ENCODE data around the gene ESPL1. TPM values are rescaled to one million over a fixed set of nuclear protein-coding genes. Genes with fewer than 3 reads are reported as not detected.
A peak's percentile ranks its signal among the peaks of the same experiment; 100 is the strongest.

ESPL1 gene
- total and polyA plus RNA-seq, 2 donors (not counting 1 experiment from before 2014, with no cell fraction given), result 1.4 to 1.8 TPM

DNA sequence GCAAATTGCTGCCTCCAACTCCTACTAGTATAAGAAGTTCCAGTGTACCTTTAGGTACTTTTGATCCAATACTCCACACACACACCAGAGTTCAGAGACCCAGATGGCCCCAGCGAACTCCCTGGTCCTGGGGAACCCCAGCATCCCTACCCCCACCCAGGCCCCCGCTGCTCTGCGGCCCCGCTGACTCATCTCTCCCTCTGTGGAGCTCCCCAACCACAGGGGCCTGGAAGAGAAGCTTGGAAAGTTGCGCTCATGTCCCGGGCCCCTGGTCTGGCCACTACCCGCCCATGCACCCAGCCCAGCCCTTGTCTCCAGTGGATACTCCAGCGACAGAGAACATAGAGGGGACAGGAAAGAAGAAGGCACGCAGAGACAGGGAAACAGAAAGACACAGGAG is 72.3 kb downstream of the ESPL1 start:
- TF ChIP-seq CTCF (conservative IDR thresholded peaks at IDR 0.05 in 1 of 2, IDR thresholded peaks at IDR 0.05 in 1 of 2; ENCODE audit: low read depth in 1 of 2, low read length in 2 of 2) (no peak), EZH2 (IDR thresholded peaks at IDR 0.05; ENCODE audit: low read length, missing control alignments) (no peak)
- Histone ChIP-seq H3K79me2 (ENCODE audit: control insufficient read depth, insufficient read depth, low read length) (no peaks in the 10 kb centered on the region), H3K9me3 (ENCODE audit: control insufficient read depth, insufficient read depth, low read depth, low read length) (no peaks in the 10 kb centered on the region), H4K20me1 (ENCODE audit: control insufficient read depth, extremely low read depth, insufficient read depth, low read length) (no peaks in the 10 kb centered on the region), H3K4me2 (ENCODE audit: extremely low read depth, insufficient read depth, low read length) (no peak overlapping the region), H3K36me3 (ENCODE audit: control insufficient read depth, insufficient read depth, low read length) (no peaks in the 10 kb centered on the region), H2AFZ (ENCODE audit: low read length) (no peak overlapping the region), H3K27me3 (ENCODE audit: control insufficient read depth, insufficient read depth, low read length) (peaks cover 37% of the 10 kb centered on the region), H3K4me1 (ENCODE audit: control insufficient read depth, extremely low read depth, insufficient read depth, low read length) (peaks cover 2% of the 10 kb centered on the region), H3K27ac (ENCODE audit: insufficient read depth, low read length) (no peak overlapping the region), H3K9ac (ENCODE audit: insufficient read depth, low read length) (no peak overlapping the region), H3K4me3 (replicated peaks in 1 of 4; ENCODE audit: control extremely low read depth in 1 of 4, insufficient read depth in 1 of 4, low read depth in 3 of 4, low read length in 4 of 4) (no peak overlapping the region)
- peak in 1 of 2 donors; percentile 15 for DNase-seq (ENCODE audit: low read depth in 2 of 2)

Other genes starting within 250 kb of the ESPL1 start
- 52.4 and 60.6 TPM in 2 replicates for gene TNS2, start 218.2 kb upstream of the ESPL1 start, total RNA-seq
- 35.3 and 45.5 TPM in 2 replicates for gene TNS2, start 218.2 kb upstream of the ESPL1 start, polyA plus RNA-seq
- 13.9 and 18.2 TPM in 2 replicates for gene SPRYD3, start 188.9 kb upstream of the ESPL1 start, total RNA-seq
- 23.3 and 27.7 TPM in 2 replicates for gene SPRYD3, start 188.9 kb upstream of the ESPL1 start, polyA plus RNA-seq
- 592 and 973 TPM in 2 replicates for gene IGFBP6, start 170.6 kb upstream of the ESPL1 start, total RNA-seq
- gene IGFBP6, start 170.6 kb upstream of the ESPL1 start, polyA plus RNA-seq, result 229 and 274 TPM in 2 replicates
- under 0.01 TPM in 1 of 2 replicates, not detected in the other for gene SOAT2, start 164.8 kb upstream of the ESPL1 start, total RNA-seq
- 0.12 TPM in 1 of 2 replicates, not detected in the other for gene SOAT2, start 164.8 kb upstream of the ESPL1 start, polyA plus RNA-seq
- 14.6 and 16.8 TPM in 2 replicates for gene ZNF740, start 87.6 kb upstream of the ESPL1 start, total RNA-seq
- 7.3 and 10.6 TPM in 2 replicates for gene ZNF740, start 87.6 kb upstream of the ESPL1 start, polyA plus RNA-seq
- gene CSAD, start 87.4 kb upstream of the ESPL1 start, total RNA-seq, result 6.4 and 10.1 TPM in 2 replicates
- 6.9 and 7.8 TPM in 2 replicates for gene CSAD, start 87.4 kb upstream of the ESPL1 start, polyA plus RNA-seq
- gene ITGB7, start 61.0 kb upstream of the ESPL1 start, total RNA-seq, result 0.26 and 0.50 TPM in 2 replicates
- gene ITGB7, start 61.0 kb upstream of the ESPL1 start, polyA plus RNA-seq, result 0.15 and 0.20 TPM in 2 replicates
- gene RARG, start 36.1 kb upstream of the ESPL1 start, total RNA-seq, result 26.7 and 51.4 TPM in 2 replicates
- gene RARG, start 36.1 kb upstream of the ESPL1 start, polyA plus RNA-seq, result 26.9 and 30.4 TPM in 2 replicates
- 735 and 788 TPM in 2 replicates for gene PFDN5, start 27.2 kb downstream of the ESPL1 start, total RNA-seq
- 977 and 1,007 TPM in 2 replicates for gene PFDN5, start 27.2 kb downstream of the ESPL1 start, polyA plus RNA-seq
- 52.0 and 55.7 TPM in 2 replicates for gene MYG1, start 31.4 kb downstream of the ESPL1 start, total RNA-seq
- gene MYG1, start 31.4 kb downstream of the ESPL1 start, polyA plus RNA-seq, result 40.8 and 52.2 TPM in 2 replicates
- 29.5 and 37.8 TPM in 2 replicates for gene AAAS, start 53.3 kb downstream of the ESPL1 start, total RNA-seq
- 34.2 and 50.4 TPM in 2 replicates for gene AAAS, start 53.3 kb downstream of the ESPL1 start, polyA plus RNA-seq
- not detected in 2 replicates for gene SP7, start 68.1 kb downstream of the ESPL1 start, total RNA-seq
- not detected in 2 replicates for gene SP7, start 68.1 kb downstream of the ESPL1 start, polyA plus RNA-seq
- 31.3 and 35.3 TPM in 2 replicates for gene SP1, start 111.9 kb downstream of the ESPL1 start, total RNA-seq
- 38.9 and 42.0 TPM in 2 replicates for gene SP1, start 111.9 kb downstream of the ESPL1 start, polyA plus RNA-seq
- gene AMHR2, start 155.6 kb downstream of the ESPL1 start, total RNA-seq, result not detected in 2 replicates
- not detected in 2 replicates for gene AMHR2, start 155.6 kb downstream of the ESPL1 start, polyA plus RNA-seq
- 30.3 and 48.1 TPM in 2 replicates for gene PRR13, start 173.4 kb downstream of the ESPL1 start, total RNA-seq
- 114 and 157 TPM in 2 replicates for gene PRR13, start 173.4 kb downstream of the ESPL1 start, polyA plus RNA-seq
- gene PCBP2, start 183.8 kb downstream of the ESPL1 start, total RNA-seq, result 251 and 271 TPM in 2 replicates
- 315 and 374 TPM in 2 replicates for gene PCBP2, start 183.8 kb downstream of the ESPL1 start, polyA plus RNA-seq
- 37.8 and 40.8 TPM in 2 replicates for gene MAP3K12, start 231.2 kb downstream of the ESPL1 start, total RNA-seq
- gene MAP3K12, start 231.2 kb downstream of the ESPL1 start, polyA plus RNA-seq, result 31.2 and 31.6 TPM in 2 replicates
- 37.8 and 39.3 TPM in 2 replicates for gene TARBP2, start 233.0 kb downstream of the ESPL1 start, total RNA-seq
- 19.8 and 25.9 TPM in 2 replicates for gene TARBP2, start 233.0 kb downstream of the ESPL1 start, polyA plus RNA-seq
- not detected in 2 replicates for gene NPFF, start 239.2 kb downstream of the ESPL1 start, total RNA-seq
- not detected in 2 replicates for gene NPFF, start 239.2 kb downstream of the ESPL1 start, polyA plus RNA-seq

Data from fibroblast of lung (primary cell).